A673 (cell line): ENCODE measurements around the gene VPS13C. TPM values are rescaled to one million over a fixed set of nuclear protein-coding genes. Genes with fewer than 3 reads are reported as not detected.

ENCODE experiments used
- BruUV-seq: library from RNA; stranded (reverse); fragments of 400-500 nt; replicated peaks from 2 replicates; lab custom pipeline; 2021; lab: Mats Ljungman, UMichigan
- CTCF ChIA-PET: fragments of 300-600 bp; sonication (Branson Sonifier 250); formaldehyde crosslinking; loops from one replicate; lab custom pipeline; 2022; ENCODE audit warnings: antibody characterized with exemption; lab: Charles Lee
- POLR2A ChIA-PET: fragments of 300-600 bp; sonication (Branson Sonifier 250); formaldehyde crosslinking; loops from one replicate; lab custom pipeline; 2022; ENCODE audit warnings: antibody characterized with exemption; ENCODE audit not compliant: low non-redundant PET; lab: Charles Lee
- DNase-seq: peaks from one replicate; pipeline ENCODE4 v3.0.0-alpha.2; 2015; ENCODE audit warnings: low spot score
- H3K27ac ChIP-seq: fragments of 200-600 bp; sonication (generic); 2 replicates; pipeline ENCODE4 v1.5.1; 2016; ENCODE audit warnings: mixed run types, low read depth, mild to moderate bottlenecking, mixed read lengths, antibody characterized with exemption, low read length; ENCODE audit not compliant: poor library complexity, severe bottlenecking
- H3K27me3 ChIP-seq: fragments of 200-600 bp; sonication (generic); replicated peaks from 2 replicates; pipeline ENCODE4 v1.6.1; 2017; ENCODE audit warnings: mixed run types, low read depth, mild to moderate bottlenecking, mixed read lengths, antibody characterized with exemption, low read length; ENCODE audit not compliant: insufficient read depth, poor library complexity
- H3K36me3 ChIP-seq: fragments of 200-600 bp; sonication (generic); 2 replicates; pipeline ENCODE4 v1.6.1; 2016; ENCODE audit warnings: mixed run types, mild to moderate bottlenecking, mixed read lengths, antibody characterized with exemption, low read length; ENCODE audit not compliant: insufficient read depth, poor library complexity, severe bottlenecking
- H3K4me1 ChIP-seq: fragments of 200-600 bp; sonication (generic); 2 replicates; pipeline ENCODE4 v1.6.1; 2017; ENCODE audit warnings: mixed run types, mild to moderate bottlenecking, mixed read lengths, antibody characterized with exemption, low read length; ENCODE audit not compliant: insufficient read depth, poor library complexity, severe bottlenecking
- H3K4me3 ChIP-seq: fragments of 200-600 bp; sonication (generic); 2 replicates; pipeline ENCODE4 v1.5.1; 2016; ENCODE audit warnings: low read depth, mixed run types, mild to moderate bottlenecking, mixed read lengths, low read length; ENCODE audit not compliant: poor library complexity, severe bottlenecking
- H3K9me3 ChIP-seq: fragments of 200-600 bp; sonication (generic); 2 replicates; pipeline ENCODE4 v1.6.1; 2016; ENCODE audit warnings: mixed run types, low read depth, mild to moderate bottlenecking, mixed read lengths, antibody characterized with exemption, low read length; ENCODE audit not compliant: poor library complexity, severe bottlenecking
- CTCF ChIP-seq: fragments of 300-800, 200-600 bp; sonication (generic); conservative IDR thresholded peaks from 2 replicates; pipeline ENCODE4 v1.5.1; 2017; ENCODE audit warnings: low read depth, mild to moderate bottlenecking, antibody characterized with exemption, low read length, moderate library complexity, mixed read lengths
- EZH2 ChIP-seq: fragments of 200-600 bp; sonication (generic); IDR thresholded peaks from 2 replicates; pipeline ENCODE4 v1.6.1; 2017; ENCODE audit warnings: borderline replicate concordance, low read depth, mild to moderate bottlenecking, mixed read lengths, antibody characterized with exemption, low read length; ENCODE audit not compliant: poor library complexity, severe bottlenecking
- intact Hi-C: fragments of 100-400 bp; cut with micrococcal nuclease; formaldehyde crosslinking; loops from one replicate; pipeline ENCODE4 v1.10.0; 2022; ENCODE audit not compliant: unreplicated experiment
- total RNA-seq: library from RNA; stranded (reverse); gene quantifications from 2 replicates; pipeline ENCODE4 v1.2.3, GENCODE V29; 2021

Gene VPS13C
- total RNA-seq, 1 experiment from 2014 or later: 31.0 TPM

- no peak overlapping the region for H3K27ac ChIP-seq
- no peaks in the 10 kb centered on the region for H3K36me3 ChIP-seq
- intact Hi-C loops: no loop called here
- no TSS peak for BruUV-seq
- H3K4me1 ChIP-seq: no peaks in the 10 kb centered on the region
- ChIA-PET POLR2A (no interaction called here), CTCF (no interaction called here)
- no peaks in the 10 kb centered on the region for H3K27me3 ChIP-seq
- H3K4me3 ChIP-seq: no peak overlapping the region
- no peak for TF ChIP-seq CTCF
- no peak for TF ChIP-seq EZH2
- peak; percentile 19 for DNase-seq
- no peaks in the 10 kb centered on the region for H3K9me3 ChIP-seq
Observed at GRCh38 chr15:61880084-61880483, 180.2 kb downstream of the VPS13C start.

GRCh38 chr15:61879219-61879618 is 181.0 kb downstream of the VPS13C start:
- intact Hi-C loops: no loop called here
- POLR2A ChIA-PET: no interaction called here
- H3K36me3 ChIP-seq: no peaks in the 10 kb centered on the region
- no peak for TF ChIP-seq CTCF
- TF ChIP-seq EZH2: no peak
- BruUV-seq: no TSS peak
- CTCF ChIA-PET: no interaction called here
- H3K27ac ChIP-seq: no peak overlapping the region
- no peaks in the 10 kb centered on the region for H3K9me3 ChIP-seq
- H3K4me3 ChIP-seq: no peak overlapping the region
- no peaks in the 10 kb centered on the region for H3K27me3 ChIP-seq
- no peaks in the 10 kb centered on the region for H3K4me1 ChIP-seq
- DNase-seq: no peak

- BruUV-seq: no TSS peak
- intact Hi-C loops: loop anchor here (2.0 to 5.0 kb wide), 3 partner anchors 200 to 435 kb away; no protein-coding TSS in a partner anchor
- H3K9me3 ChIP-seq: no peaks in the 10 kb centered on the region
- CTCF ChIA-PET: no interaction called here
- peak; percentile 43 for DNase-seq
- no peak overlapping the region for H3K4me3 ChIP-seq
- POLR2A ChIA-PET: no interaction called here
- H3K27ac ChIP-seq: no peak overlapping the region
- H3K27me3 ChIP-seq: no peaks in the 10 kb centered on the region
- no peaks in the 10 kb centered on the region for H3K36me3 ChIP-seq
- peak; percentile 71 for TF ChIP-seq CTCF
- no peak for TF ChIP-seq EZH2
- H3K4me1 ChIP-seq: no peaks in the 10 kb centered on the region
Observed at GRCh38 chr15:61871926-61872522, 188.2 kb downstream of the VPS13C start.
